ENCODE measurements around the gene RANBP3.
"Not testable (repeated sequence)": the region's sequence is repeated elsewhere in the genome, so short reads cannot be mapped to it uniquely, and the experiment has no call there.

RANBP3 gene

DNA sequence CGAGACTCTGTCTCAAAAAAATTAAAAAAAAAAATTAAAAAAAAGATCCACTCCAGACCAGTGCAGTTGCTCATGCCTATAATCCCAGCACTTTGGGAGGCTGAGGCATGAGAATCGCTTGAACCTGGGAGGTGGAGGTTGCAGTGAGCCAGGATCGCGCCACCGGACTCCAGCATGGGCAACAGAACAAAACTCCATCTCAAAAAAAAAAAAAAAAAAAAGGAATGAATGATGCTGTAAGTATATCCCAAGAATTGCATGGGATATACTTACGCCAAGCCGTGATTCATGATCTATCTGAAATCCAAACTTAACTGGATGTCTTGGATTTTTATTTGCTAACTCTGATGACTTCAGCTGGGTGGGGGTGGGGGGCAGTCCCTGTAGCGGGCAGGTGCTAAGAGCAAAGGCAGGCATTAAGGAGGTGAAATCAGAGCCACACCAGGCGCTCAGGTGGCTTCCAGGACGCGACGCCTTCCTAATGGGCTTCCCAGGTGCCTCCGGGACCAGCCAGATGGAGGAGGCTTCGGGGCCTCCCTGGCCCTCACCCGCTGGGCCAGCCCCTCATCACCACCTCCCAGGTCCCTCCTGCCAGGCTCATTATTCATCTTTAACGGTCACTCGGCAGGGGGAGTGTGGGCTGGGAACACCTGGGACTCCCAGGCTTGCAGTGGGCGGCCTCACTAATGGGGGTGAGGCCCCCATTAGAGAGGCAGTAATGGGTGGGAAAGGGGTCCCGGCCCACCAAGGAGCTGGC is 96.2 kb downstream of the RANBP3 start:
- FAIRE-seq: no peak

GRCh38 chr19:5880604-5881078 is 97.3 kb downstream of the RANBP3 start:
- no peak for FAIRE-seq

GRCh38 chr19:5880196-5880595 is 97.7 kb downstream of the RANBP3 start:
- no peak for FAIRE-seq

GRCh38 chr19:5877882-5878281 is 100.1 kb downstream of the RANBP3 start:
- FAIRE-seq: no peak

DNA sequence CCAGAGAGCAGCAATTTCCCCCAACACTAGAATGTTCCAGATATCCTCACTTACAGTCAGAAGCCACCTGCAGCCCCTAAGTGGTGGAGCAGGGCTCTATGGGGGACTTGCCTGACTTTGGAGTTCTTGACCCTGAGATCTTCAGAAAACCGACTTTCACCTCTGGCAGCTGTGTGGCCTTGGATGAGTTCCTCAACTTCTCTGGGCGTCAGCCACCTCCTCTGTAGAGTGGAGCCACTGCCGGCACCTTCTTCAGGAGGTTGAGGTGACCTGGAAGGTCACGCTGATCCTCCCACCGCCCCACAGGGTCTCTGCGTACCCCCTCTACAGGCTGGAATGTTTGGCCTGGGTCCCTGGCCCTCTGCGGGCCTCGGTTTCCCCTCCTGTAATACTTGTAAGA is 100.5 kb downstream of the RANBP3 start:
- FAIRE-seq: no peak

- FAIRE-seq: not testable (repeated sequence)
These were observed 103.4 kb downstream of the RANBP3 start for GRCh38 chr19:5874496-5874895.

DNA sequence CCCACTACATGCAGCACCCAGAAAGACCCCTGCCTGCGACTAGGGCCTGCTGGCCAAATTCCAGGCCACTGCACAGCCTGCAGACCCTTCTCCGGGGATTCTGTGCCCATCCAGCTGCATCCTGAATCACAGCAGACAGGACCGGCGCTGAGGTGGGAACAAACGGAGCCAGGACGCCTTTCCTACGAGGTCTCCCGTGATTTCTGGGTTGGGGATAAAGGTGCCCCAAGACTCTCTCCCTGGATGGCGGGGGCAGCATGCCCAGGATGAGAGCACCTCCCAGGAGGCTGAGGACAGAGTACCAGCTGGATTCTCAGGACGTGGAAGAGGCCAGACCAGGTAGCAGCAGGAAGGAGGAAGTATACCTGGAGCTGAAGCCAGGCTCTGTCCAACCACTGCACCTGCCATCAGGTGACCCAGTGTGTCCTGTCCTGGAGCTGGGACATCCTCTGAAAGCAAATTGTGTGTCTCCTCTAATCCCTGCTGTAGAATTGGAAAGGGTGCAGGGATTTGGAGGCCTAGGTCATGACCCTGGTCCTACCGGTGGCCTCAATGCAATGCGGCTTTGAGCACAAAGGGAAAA is 104.2 kb downstream of the RANBP3 start:
- no peak for FAIRE-seq

- no peak for FAIRE-seq
These were observed 107.0 kb downstream of the RANBP3 start for GRCh38 chr19:5870986-5871394.

DNA sequence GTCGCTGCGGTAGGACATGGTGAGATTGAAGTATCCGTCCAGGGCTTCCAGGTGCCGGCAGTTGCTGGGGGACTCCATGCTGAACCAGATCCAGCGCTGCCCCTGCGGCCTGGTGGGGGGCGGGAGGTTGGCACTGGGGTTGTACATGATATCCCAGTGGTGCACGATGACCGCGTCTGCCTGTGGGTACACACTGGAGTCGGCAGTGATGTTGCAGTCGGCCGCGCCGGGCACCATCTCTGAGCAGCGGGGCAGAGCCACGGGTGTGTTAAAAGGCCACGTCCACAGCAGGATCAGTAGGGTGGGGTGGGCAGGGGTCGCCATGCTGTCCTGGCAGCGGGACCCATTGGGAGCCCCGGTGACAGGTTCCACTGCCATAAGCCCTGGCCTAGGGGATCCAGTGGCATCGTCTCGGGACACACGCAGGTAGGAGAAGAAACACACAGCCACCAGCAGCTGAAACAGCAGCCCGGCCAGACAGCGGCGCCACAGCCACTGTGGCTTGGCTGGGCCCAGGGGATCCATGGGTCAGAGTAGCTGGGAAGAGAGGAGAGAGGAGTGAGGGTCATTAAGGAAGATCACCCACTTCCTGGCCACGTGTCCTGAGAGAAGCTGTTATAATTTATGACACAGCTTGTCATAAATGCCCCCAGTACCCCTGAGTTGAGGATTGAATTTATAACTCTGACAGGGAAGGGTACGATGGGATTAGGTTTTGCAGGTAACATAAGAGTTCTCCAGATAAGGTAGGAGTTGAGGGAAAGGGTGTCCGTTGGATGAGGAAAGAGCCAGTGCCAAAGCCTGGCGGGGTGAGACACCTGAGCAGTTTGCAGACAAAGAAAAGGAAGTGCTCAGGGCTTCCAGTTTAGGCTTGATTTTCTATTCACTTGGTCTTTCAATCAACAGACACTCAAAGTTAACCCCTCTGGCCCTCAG is 110.5 kb downstream of the RANBP3 start:
- FAIRE-seq: no peak
